ENCODE results near the gene CSGALNACT2.
"Not testable (repeated sequence)": the region's sequence is repeated elsewhere in the genome, so short reads cannot be mapped to it uniquely, and the experiment has no call there.

CSGALNACT2 gene

GRCh38 chr10:43151371-43151770 is 13.1 kb downstream of the CSGALNACT2 start:
- no peak for DNase-seq (ENCODE audit: low read depth)

GRCh38 chr10:43153901-43154300 is 15.7 kb downstream of the CSGALNACT2 start:
- no peak for DNase-seq (ENCODE audit: low read depth)

GRCh38 chr10:43155221-43155620 is 17.0 kb downstream of the CSGALNACT2 start:
- no peak for DNase-seq (ENCODE audit: low read depth)

- DNase-seq (ENCODE audit: low read depth), result no peak
Measured at GRCh38 chr10:43155741-43156140, 17.5 kb downstream of the CSGALNACT2 start.

GRCh38 chr10:43156590-43157341 is 18.5 kb downstream of the CSGALNACT2 start:
- DNase-seq (ENCODE audit: low read depth), result no peak

- DNase-seq (ENCODE audit: low read depth), result no peak
Measured at GRCh38 chr10:43158636-43159035, 20.4 kb downstream of the CSGALNACT2 start.

- peak; percentile 8 for DNase-seq (ENCODE audit: low read depth)
Measured at GRCh38 chr10:43160046-43160920, 22.0 kb downstream of the CSGALNACT2 start.

- DNase-seq (ENCODE audit: low read depth), result no peak
Measured at GRCh38 chr10:43160921-43161255, 22.6 kb downstream of the CSGALNACT2 start.

- no peak for DNase-seq (ENCODE audit: low read depth)
Measured at GRCh38 chr10:43162604-43163003, 24.4 kb downstream of the CSGALNACT2 start.

GRCh38 chr10:43166207-43166879 is 28.1 kb downstream of the CSGALNACT2 start:
- DNase-seq (ENCODE audit: low read depth), result no peak

- no peak for DNase-seq (ENCODE audit: low read depth)
Measured at GRCh38 chr10:43166880-43167497, 28.7 kb downstream of the CSGALNACT2 start.

GRCh38 chr10:43167498-43167889 is 29.2 kb downstream of the CSGALNACT2 start:
- DNase-seq (ENCODE audit: low read depth), result no peak

- no peak for DNase-seq (ENCODE audit: low read depth)
Measured at GRCh38 chr10:43170491-43170890, 32.2 kb downstream of the CSGALNACT2 start.

- DNase-seq (ENCODE audit: low read depth), result no peak
Measured at GRCh38 chr10:43172645-43173044, 34.4 kb downstream of the CSGALNACT2 start.

GRCh38 chr10:43173120-43173519 is 34.9 kb downstream of the CSGALNACT2 start:
- DNase-seq (ENCODE audit: low read depth), result no peak

GRCh38 chr10:43174969-43175368 is 36.7 kb downstream of the CSGALNACT2 start:
- DNase-seq (ENCODE audit: low read depth), result no peak

GRCh38 chr10:43176271-43176670 is 38.0 kb downstream of the CSGALNACT2 start:
- no peak for DNase-seq (ENCODE audit: low read depth)

GRCh38 chr10:43177595-43177994 is 39.4 kb downstream of the CSGALNACT2 start:
- DNase-seq (ENCODE audit: low read depth), result no peak

- no peak for DNase-seq (ENCODE audit: low read depth)
Measured at GRCh38 chr10:43181146-43181545, 42.9 kb downstream of the CSGALNACT2 start.

GRCh38 chr10:43183764-43184163 is 45.5 kb downstream of the CSGALNACT2 start:
- DNase-seq (ENCODE audit: low read depth), result not testable (repeated sequence)

GRCh38 chr10:43186150-43186549 is 47.9 kb downstream of the CSGALNACT2 start:
- DNase-seq (ENCODE audit: low read depth), result no peak

- no peak for DNase-seq (ENCODE audit: low read depth)
Measured at GRCh38 chr10:43187213-43187612, 49.0 kb downstream of the CSGALNACT2 start.

All from stimulated activated CD8-positive, alpha-beta memory T cell treated with anti-CD3 and anti-CD28 coated beads, Interleukin-12 subunit alpha, Interleukin-12 subunit beta, amount 100 ng/mL, for 4 hours (primary cell).